GM21576 (cell line): ENCODE results near the gene TSPAN9.

Source experiments
- ATAC-seq: cut with Tn5 transposase; IDR thresholded peaks from one replicate; pipeline ENCODE4 v1.9.1; 2021; ENCODE audit warnings: mild to moderate bottlenecking, moderate library complexity; ENCODE audit not compliant: unreplicated experiment

The TSPAN9 gene

GRCh38 chr12:3218228-3219171 lies 141.3 kb downstream of the TSPAN9 start:
- ATAC-seq: no peak

DNA sequence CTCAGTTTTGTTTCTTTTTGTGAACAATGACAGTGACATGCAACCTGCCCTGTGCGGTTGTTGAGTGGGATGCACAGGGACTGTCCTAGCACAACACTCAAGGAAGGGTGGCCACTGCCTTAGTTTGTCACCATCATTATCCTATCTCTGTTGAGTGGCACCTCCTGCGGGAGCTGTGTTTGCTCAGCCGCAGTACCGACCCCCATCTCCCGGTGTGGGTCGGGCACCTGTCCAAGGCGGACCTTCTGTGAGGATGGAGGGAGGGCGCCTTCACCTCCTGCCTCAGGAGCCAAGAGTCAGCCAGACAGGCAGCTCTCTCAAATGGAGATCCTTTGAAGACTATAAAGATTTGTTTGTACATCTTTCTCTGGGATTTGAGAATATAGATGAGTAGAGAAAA lies 142.1 kb downstream of the TSPAN9 start:
- no peak for ATAC-seq

- ATAC-seq: no peak
Measured at GRCh38 chr12:3220382-3221321, 143.5 kb downstream of the TSPAN9 start.

DNA sequence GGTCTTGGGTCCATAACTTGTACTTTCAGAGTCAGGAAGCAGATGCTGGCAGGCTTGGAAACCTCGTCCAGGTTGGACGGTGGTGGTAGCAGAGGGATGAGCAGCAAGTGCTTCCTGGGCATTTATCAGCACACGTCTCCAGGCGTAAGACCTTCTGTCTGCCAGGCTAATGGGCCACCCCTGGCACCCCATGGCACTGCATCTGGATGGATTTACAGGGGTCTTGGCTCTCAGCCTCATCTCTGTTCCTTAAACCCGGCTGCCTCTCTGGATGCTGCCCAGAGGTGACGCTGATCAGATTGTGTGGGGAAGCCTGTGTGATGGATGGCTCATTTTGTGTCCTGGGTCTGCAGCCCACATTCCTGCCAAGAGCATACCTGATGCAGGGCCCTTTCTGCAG lies 145.1 kb downstream of the TSPAN9 start:
- no peak for ATAC-seq

DNA sequence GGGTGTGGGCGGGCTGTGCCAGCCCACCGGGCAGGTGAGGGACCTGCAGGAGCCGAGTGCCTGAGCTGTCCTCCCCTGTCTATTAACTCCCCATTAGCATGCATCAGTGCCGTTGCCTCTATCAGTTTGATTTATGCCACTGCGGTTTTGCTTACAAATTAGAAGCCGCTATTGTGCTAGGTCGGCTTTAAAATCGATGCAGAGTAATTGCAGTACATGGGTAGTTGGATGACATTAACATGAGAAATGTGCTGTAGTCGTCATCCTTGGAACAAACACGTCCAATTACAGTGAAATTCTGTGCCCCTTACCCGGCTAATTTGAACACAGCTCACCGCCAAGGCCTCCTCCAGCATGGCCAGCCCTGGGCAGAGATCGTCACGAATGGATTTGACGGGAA lies 145.8 kb downstream of the TSPAN9 start:
- no peak for ATAC-seq

- ATAC-seq: no peak
Measured at GRCh38 chr12:3223601-3224529, 146.7 kb downstream of the TSPAN9 start.

- no peak for ATAC-seq
Measured at GRCh38 chr12:3224530-3224903, 147.3 kb downstream of the TSPAN9 start.

DNA sequence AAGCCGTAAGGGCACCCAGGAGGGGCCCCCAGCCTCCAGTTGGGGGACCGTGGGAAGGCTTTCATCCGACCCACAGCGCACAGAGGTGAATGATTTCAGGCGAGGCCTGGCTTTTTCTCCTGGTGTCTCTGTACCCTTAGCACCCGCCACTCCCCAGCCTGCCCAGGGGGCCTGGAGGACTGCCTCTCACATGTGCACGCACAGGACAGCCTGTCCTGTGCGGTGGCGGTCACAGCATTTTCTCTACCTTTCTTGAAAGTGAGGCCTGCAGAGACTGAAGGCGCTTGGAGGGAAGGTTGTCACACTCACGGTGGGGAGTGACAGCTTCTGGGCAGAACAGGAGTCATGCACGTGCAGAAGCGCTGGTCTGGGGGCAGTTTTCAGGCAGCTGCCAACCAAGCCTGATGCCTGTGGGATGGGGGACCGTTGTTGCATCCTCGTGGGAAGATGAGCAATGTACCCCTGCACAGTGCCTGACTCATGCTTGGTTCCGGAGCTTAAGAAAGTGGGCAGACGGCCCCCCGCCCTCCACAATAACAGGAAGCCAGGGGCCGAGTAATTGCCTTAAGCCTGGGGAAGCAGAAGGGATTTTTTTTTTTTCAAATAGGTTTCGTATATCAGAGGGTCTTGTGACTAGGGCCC lies 148.1 kb downstream of the TSPAN9 start:
- ATAC-seq: no peak

DNA sequence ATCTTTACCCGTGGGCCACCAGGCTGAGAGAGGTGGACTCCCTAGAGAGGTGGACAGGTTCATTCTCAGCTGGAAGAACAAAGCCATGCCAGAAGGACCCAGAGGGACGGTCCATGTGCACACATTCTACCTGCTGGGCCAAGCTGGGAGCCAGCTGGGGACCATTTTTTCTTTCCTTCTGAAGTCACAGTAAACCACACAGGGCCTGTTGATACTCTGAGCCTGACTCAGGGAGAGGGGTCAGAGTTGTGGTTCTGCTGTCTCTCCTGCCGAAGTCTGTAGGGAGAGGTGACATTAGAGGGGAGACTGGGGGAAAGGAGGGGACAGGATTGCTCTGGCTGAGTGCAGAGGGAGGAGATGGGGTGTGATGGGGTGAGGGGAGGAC lies 148.6 kb downstream of the TSPAN9 start:
- ATAC-seq: no peak

DNA sequence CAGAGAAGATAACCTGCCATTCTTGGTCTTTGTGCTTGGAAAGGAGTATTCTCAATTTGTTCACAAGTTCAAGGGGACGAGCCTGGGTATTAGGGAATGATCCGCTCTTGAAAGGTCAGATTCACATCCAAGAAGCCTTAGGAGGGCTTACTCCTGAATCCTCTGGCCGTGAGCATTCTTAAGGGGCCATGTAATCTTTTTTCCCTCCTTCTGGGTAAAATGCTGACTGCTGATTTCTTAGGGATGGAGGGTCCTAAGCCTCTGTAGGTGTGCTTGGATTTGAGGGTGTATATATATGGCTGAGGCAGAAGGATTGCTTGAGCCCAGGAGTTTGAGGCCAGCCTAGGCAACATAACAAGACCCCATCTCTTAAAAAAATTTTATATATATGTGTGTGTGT lies 149.1 kb downstream of the TSPAN9 start:
- no peak for ATAC-seq

DNA sequence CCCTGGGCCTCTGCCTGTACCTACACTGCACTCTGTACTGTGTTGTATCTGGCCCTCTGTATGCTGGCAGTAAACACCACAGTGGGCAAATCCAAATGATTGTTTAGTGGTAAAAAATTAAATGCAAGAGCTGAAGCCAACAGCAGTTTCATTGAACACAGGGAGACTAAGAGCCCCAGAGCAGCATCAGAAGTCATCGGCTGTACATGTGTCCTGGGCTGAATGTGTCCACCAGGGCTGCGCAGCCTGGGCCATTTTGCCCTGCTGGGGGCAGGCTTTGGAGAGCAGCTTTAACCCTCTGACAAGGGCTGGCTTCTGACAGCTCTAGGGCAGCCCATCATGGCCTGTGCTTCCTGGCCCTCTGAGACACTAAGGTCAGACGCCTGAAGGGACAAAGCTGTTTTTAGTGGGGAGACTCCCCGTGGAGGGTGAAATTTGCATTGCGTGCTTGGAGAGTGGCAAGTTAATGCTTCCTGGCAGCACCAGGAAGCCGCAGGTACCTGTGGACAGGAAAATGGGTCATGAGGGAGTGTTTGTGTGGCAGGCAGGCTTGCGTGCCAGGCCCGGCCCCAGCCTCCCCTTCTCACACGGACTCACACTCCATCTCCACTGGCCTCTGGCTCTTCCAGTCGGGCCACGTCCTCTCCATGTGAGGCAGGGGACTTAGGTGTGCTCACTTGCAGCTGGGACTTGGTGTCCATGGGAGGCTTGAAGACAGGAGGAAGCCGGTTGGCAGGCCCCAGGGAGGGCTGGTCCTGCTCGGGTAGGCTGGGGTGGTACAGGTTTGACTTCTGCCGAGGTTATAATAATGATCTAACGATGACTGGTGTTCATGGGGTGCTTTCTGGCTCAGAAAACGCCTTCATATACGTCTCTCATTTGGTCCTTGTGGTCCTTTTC lies 150.1 kb downstream of the TSPAN9 start:
- no peak for ATAC-seq

- no peak for ATAC-seq
Measured at GRCh38 chr12:3228552-3228951, 151.4 kb downstream of the TSPAN9 start.

- ATAC-seq: no peak
Measured at GRCh38 chr12:3229577-3229976, 152.4 kb downstream of the TSPAN9 start.

DNA sequence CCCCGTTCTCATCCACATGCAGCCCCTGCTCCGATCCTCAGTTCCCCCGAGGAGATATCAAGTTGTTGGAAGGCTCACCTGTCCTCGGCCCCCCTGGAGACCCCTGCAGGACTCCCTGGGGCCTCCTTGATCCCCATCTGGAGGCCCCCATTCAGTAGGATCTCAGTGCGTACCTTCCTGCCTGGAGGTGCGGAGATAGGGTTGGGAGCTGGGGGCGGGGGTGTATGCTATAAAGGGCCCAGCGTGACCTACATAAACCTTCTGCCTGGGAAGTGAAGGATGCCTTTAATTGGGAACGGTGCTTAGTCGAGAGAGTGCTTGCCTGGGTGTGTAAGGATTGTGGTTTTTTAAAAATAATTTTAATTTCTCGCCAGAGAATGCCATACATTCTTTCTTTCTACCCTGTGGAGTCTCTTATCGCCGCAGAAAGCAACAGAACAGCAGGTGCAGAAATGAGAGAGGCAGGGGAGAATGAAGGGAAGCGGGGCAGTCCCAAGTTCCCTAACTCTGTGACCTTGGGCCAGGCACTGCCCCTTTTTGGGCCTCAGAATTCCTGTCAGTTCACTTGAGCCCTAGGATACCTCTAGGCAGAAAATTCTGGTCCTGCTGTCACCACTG lies 153.7 kb downstream of the TSPAN9 start:
- ATAC-seq: no peak

DNA sequence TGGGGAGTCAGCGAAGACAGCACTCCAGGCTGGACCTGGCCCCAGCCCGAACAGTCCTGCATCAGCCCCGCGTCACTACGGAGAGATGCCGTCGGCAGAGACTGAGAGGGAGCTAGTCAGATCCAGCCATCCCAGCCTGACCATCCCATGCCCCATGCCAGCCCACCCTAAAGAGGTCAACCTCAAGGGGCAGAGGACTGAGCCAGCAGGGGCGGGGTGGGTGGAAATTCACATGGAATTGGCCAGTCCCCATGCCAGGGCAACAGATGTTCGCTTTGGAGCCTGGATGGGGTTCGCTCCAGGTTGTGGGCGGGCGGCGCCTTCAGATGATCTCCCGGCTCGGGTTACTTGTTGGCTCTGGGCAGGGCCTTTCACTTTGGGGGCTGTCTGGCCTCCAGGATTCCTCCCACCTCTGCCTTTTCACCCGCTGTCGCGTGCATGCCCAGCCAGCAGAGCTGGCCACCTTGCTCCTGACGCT lies 154.3 kb downstream of the TSPAN9 start:
- ATAC-seq: no peak

DNA sequence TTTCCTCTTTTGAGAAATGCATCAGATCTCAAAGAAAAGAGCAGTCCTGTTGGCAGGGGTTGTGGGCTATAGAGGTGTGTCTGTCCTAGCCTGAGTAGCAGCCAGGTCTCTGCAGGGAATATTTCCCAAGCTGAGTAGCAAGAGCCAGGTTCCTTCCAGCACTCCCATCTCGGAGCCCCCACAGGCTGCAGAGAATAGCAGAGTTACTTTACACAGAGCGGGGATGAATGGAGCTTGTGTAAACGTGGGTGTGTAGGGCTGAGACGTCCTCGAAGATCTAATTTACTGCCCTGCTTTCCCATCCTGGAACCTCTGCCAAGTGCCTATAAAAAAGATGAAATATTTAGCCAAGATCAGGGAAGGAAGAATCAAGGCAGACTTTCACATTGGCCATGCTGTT lies 156.6 kb downstream of the TSPAN9 start:
- no peak for ATAC-seq

- no peak for ATAC-seq
Measured at GRCh38 chr12:3236345-3237187, 159.4 kb downstream of the TSPAN9 start.

GRCh38 chr12:3238196-3238595 lies 161.0 kb downstream of the TSPAN9 start:
- no peak for ATAC-seq
